ENCODE measurements around the gene ICAM4. TPM values are rescaled to one million over a fixed set of nuclear protein-coding genes. Genes with fewer than 3 reads are reported as not detected.
A peak's percentile ranks its signal among the peaks of the same experiment; 100 is the strongest.

ICAM4 gene
- total and polyA plus RNA-seq, 2 experiments from 2014 or later, result 1.1 to 1.3 TPM

DNA sequence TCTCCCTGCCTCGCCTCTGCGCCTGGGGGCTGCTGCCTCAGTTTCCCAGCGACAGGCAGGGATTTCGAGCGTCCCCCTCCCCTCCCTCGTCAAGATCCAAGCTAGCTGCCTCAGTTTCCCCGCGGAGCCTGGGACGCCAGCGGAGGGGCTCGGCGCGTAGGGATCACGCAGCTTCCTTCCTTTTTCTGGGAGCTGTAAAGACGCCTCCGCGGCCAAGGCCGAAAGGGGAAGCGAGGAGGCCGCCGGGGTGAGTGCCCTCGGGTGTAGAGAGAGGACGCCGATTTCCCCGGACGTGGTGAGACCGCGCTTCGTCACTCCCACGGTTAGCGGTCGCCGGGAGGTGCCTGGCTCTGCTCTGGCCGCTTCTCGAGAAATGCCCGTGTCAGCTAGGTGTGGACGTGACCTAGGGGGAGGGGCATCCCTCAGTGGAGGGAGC, 16.6 kb upstream of the ICAM4 start:
- H3K4me3 ChIP-seq, result peak overlapping the region; percentile 58
- H3F3A ChIP-seq (ENCODE audit: insufficient read depth), result no peaks in the 10 kb centered on the region
- H2AFZ ChIP-seq, result peak overlapping the region; percentile 79
- H3K27me3 ChIP-seq (replicated peaks; ENCODE audit: insufficient read depth), result no peaks in the 10 kb centered on the region
- H3K9me3 ChIP-seq (ENCODE audit: low read depth), result no peaks in the 10 kb centered on the region
- WGBS, 2 experiments (ENCODE audit: low coverage in 1 of 2, low lambda C conversion rate in 2 of 2, missing lambda C conversion rate in 2 of 2), result 5 to 7% methylated on average over 28 to 37 of the region's 37 CpGs
- H3K36me3 ChIP-seq (ENCODE audit: low read depth), result no peaks in the 10 kb centered on the region
- TF ChIP-seq EZH2phosphoT487 (IDR thresholded peaks at IDR 0.05; ENCODE audit: insufficient read depth, low read depth) (no peak), EZH2 (IDR thresholded peaks at IDR 0.05; ENCODE audit: insufficient read depth, poor library complexity, severe bottlenecking) (no peak)
- H4K20me1 ChIP-seq (ENCODE audit: insufficient read depth), result no peaks in the 10 kb centered on the region
- no peaks in the 10 kb centered on the region for H3K4me1 ChIP-seq (ENCODE audit: insufficient read depth)
- peak overlapping the region; percentile 73 for H3K9ac ChIP-seq
- DNase-seq, result peak; percentile 74
- in situ Hi-C loops (cut with MboI), result loop anchor here (5.0 kb wide), 1 partner anchor 117 kb away; no protein-coding TSS in a partner anchor
- peak overlapping the region; percentile 69 for H3K4me2 ChIP-seq (ENCODE audit: unreplicated experiment)
- peak overlapping the region; percentile 8; the same call in 1 of the 2 replicates for H3K27ac ChIP-seq
- no peaks in the 10 kb centered on the region for H3K9me2 ChIP-seq (ENCODE audit: insufficient read depth)
- no peaks in the 10 kb centered on the region for H3K79me2 ChIP-seq (ENCODE audit: insufficient read depth)

DNA sequence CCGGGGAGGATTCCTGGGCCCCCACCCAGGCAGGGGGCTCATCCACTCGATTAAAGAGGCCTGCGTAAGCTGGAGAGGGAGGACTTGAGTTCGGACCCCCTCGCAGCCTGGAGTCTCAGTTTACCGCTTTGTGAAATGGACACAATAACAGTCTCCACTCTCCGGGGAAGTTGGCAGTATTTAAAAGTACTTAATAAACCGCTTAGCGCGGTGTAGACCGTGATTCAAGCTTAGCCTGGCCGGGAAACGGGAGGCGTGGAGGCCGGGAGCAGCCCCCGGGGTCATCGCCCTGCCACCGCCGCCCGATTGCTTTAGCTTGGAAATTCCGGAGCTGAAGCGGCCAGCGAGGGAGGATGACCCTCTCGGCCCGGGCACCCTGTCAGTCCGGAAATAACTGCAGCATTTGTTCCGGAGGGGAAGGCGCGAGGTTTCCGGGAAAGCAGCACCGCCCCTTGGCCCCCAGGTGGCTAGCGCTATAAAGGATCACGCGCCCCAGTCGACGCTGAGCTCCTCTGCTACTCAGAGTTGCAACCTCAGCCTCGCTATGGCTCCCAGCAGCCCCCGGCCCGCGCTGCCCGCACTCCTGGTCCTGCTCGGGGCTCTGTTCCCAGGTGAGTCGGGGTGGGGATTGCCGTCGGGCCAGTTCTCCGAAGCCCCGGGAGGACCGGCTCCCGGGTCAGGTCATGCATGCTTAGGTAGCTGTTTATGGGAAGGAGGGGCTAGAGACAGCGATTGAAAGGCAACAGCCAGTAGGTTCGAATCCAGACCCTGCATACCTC, 15.9 kb upstream of the ICAM4 start, which contains the start of gene ICAM1:
TSS of gene ICAM1 (plus strand) at position 505 of the 779 bp plus-strand sequence. CDS start at position 545, 40 bp downstream.
- H3K4me1 ChIP-seq (ENCODE audit: insufficient read depth), result no peaks in the 10 kb centered on the region
- no peaks in the 10 kb centered on the region for H3K79me2 ChIP-seq (ENCODE audit: insufficient read depth)
- peak within 1 kb of the TSS; percentile 69 for H3K4me2 ChIP-seq (ENCODE audit: unreplicated experiment)
- H2AFZ ChIP-seq, result peak within 1 kb of the TSS; percentile 79
- peak within 1 kb of the TSS; percentile 58 for H3K4me3 ChIP-seq
- H3K27me3 ChIP-seq (replicated peaks; ENCODE audit: insufficient read depth), result no peaks in the 10 kb centered on the region
- H4K20me1 ChIP-seq (ENCODE audit: insufficient read depth), result no peaks in the 10 kb centered on the region
- H3K36me3 ChIP-seq (ENCODE audit: low read depth), result no peaks in the 10 kb centered on the region
- no peaks in the 10 kb centered on the region for H3K9me3 ChIP-seq (ENCODE audit: low read depth)
- peak within 1 kb of the TSS; percentile 8 for H3K27ac ChIP-seq
- no peak for TF ChIP-seq EZH2phosphoT487 (IDR thresholded peaks at IDR 0.05; ENCODE audit: insufficient read depth, low read depth)
- TF ChIP-seq EZH2 (IDR thresholded peaks at IDR 0.05; ENCODE audit: insufficient read depth, poor library complexity, severe bottlenecking), result no peak
- peak; percentile 78 for DNase-seq
- no peaks in the 10 kb centered on the region for H3K9me2 ChIP-seq (ENCODE audit: insufficient read depth)
- no peaks in the 10 kb centered on the region for H3F3A ChIP-seq (ENCODE audit: insufficient read depth)
- peak within 1 kb of the TSS; percentile 73 for H3K9ac ChIP-seq
- WGBS, 2 experiments (ENCODE audit: low coverage in 1 of 2, low lambda C conversion rate in 2 of 2, missing lambda C conversion rate in 2 of 2), result 4 to 5% methylated on average over 51 of the region's 51 CpGs
- in situ Hi-C loops (cut with MboI), result loop anchor here (5.0 kb wide), 1 partner anchor 116 kb away; no protein-coding TSS in a partner anchor

DNA sequence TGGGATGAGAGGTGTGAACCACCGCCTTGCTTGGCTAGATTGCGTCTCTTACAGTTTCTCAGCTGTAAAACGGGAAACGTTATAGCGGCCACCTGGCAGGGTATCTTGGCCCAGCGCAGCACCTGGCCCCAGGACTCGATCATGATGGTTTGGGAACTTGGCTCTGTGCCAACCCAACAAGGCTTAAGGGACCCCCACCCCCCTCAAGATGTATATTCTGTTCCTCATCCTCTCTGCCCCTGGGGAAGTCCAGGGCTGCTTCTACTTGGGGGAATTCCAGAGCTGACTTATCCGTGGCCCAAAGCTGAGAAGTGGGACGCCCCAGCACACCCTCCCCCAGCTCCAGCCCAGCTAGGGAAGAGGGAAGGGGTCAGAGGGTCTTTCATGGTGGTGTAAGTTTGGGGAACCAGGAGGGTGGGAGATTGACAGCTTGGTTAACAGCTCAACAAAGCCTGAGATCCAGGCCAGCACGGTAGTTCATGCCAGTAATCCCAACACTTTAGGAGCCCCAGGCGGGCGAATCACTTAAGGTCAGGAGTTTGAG, 15.1 kb upstream of the ICAM4 start:
- TF ChIP-seq EZH2phosphoT487 (IDR thresholded peaks at IDR 0.05; ENCODE audit: insufficient read depth, low read depth) (no peak), EZH2 (IDR thresholded peaks at IDR 0.05; ENCODE audit: insufficient read depth, poor library complexity, severe bottlenecking) (no peak)
- no peaks in the 10 kb centered on the region for H3K9me2 ChIP-seq (ENCODE audit: insufficient read depth)
- DNase-seq, result peak; percentile 58
- no peaks in the 10 kb centered on the region for H3K79me2 ChIP-seq (ENCODE audit: insufficient read depth)
- H3F3A ChIP-seq (ENCODE audit: insufficient read depth), result no peaks in the 10 kb centered on the region
- no peaks in the 10 kb centered on the region for H3K9me3 ChIP-seq (ENCODE audit: low read depth)
- H3K4me3 ChIP-seq, result peak overlapping the region; percentile 58
- no peaks in the 10 kb centered on the region for H3K4me1 ChIP-seq (ENCODE audit: insufficient read depth)
- no peaks in the 10 kb centered on the region for H3K27me3 ChIP-seq (replicated peaks; ENCODE audit: insufficient read depth)
- peak overlapping the region; percentile 5; the same call in 1 of the 2 replicates for H2AFZ ChIP-seq
- peak overlapping the region; percentile 73 for H3K9ac ChIP-seq
- H4K20me1 ChIP-seq (ENCODE audit: insufficient read depth), result no peaks in the 10 kb centered on the region
- H3K36me3 ChIP-seq (ENCODE audit: low read depth), result no peaks in the 10 kb centered on the region
- 39 to 41% methylated on average over 12 of the region's 12 CpGs for WGBS, 2 experiments (ENCODE audit: low coverage in 1 of 2, low lambda C conversion rate in 2 of 2, missing lambda C conversion rate in 2 of 2)
- H3K4me2 ChIP-seq (ENCODE audit: unreplicated experiment), result peak overlapping the region; percentile 69
- in situ Hi-C loops (cut with MboI), result loop anchor here (5.0 kb wide), 1 partner anchor 116 kb away; no protein-coding TSS in a partner anchor
- H3K27ac ChIP-seq, result no peak overlapping the region

DNA sequence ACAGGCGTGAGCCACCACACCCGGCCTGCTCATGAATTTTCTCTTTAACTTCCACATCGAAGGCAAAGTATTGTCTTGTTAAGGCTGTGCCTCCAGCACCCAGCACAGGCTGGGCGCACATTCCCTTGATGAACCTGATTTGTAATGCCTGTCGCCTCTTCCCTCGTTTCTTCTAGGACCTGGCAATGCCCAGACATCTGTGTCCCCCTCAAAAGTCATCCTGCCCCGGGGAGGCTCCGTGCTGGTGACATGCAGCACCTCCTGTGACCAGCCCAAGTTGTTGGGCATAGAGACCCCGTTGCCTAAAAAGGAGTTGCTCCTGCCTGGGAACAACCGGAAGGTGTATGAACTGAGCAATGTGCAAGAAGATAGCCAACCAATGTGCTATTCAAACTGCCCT, 12.2 kb upstream of the ICAM4 start:
- H4K20me1 ChIP-seq (ENCODE audit: insufficient read depth), result no peaks in the 10 kb centered on the region
- H3K4me3 ChIP-seq, result no peak overlapping the region
- no peak for DNase-seq
- H2AFZ ChIP-seq, result no peak overlapping the region
- no peaks in the 10 kb centered on the region for H3K36me3 ChIP-seq (ENCODE audit: low read depth)
- H3K4me2 ChIP-seq (ENCODE audit: unreplicated experiment), result no peak overlapping the region
- WGBS, 2 experiments (ENCODE audit: low coverage in 1 of 2, low lambda C conversion rate in 2 of 2, missing lambda C conversion rate in 2 of 2), result 78 to 81% methylated on average over 10 of the region's 10 CpGs
- H3K9me2 ChIP-seq (ENCODE audit: insufficient read depth), result no peaks in the 10 kb centered on the region
- TF ChIP-seq EZH2 (IDR thresholded peaks at IDR 0.05; ENCODE audit: insufficient read depth, poor library complexity, severe bottlenecking) (no peak), EZH2phosphoT487 (IDR thresholded peaks at IDR 0.05; ENCODE audit: insufficient read depth, low read depth) (no peak)
- H3K9ac ChIP-seq, result no peak overlapping the region
- H3F3A ChIP-seq (ENCODE audit: insufficient read depth), result peaks cover 3% of the 10 kb centered on the region; the same call in 1 of the 2 replicates
- in situ Hi-C loops (cut with MboI), result loop anchor here (5.0 kb wide), 1 partner anchor 113 kb away; no protein-coding TSS in a partner anchor
- no peaks in the 10 kb centered on the region for H3K27me3 ChIP-seq (replicated peaks; ENCODE audit: insufficient read depth)
- H3K9me3 ChIP-seq (ENCODE audit: low read depth), result no peaks in the 10 kb centered on the region
- H3K27ac ChIP-seq, result no peak overlapping the region
- no peaks in the 10 kb centered on the region for H3K79me2 ChIP-seq (ENCODE audit: insufficient read depth)
- no peaks in the 10 kb centered on the region for H3K4me1 ChIP-seq (ENCODE audit: insufficient read depth)
